Measurements from ENCODE around the gene TMEM240.
"Not testable (repeated sequence)": the region's sequence is repeated elsewhere in the genome, so short reads cannot be mapped to it uniquely, and the experiment has no call there.

Gene TMEM240

GRCh38 chr1:1540818-1541628 is 599 bp upstream of the TMEM240 start:
- no peak for DNase-seq (ENCODE audit: low read depth in 2 of 2)

- DNase-seq (ENCODE audit: low read depth in 2 of 2): no peak
These were observed 924 bp downstream of the TMEM240 start for GRCh38 chr1:1539310-1540089.

GRCh38 chr1:1538989-1539309 is 1.5 kb downstream of the TMEM240 start:
- DNase-seq (ENCODE audit: low read depth in 2 of 2): no peak

GRCh38 chr1:1538334-1538733 is 2.1 kb downstream of the TMEM240 start:
- no peak for DNase-seq (ENCODE audit: low read depth in 2 of 2)

GRCh38 chr1:1537626-1538250 is 2.7 kb downstream of the TMEM240 start:
- DNase-seq (ENCODE audit: low read depth in 2 of 2): no peak

GRCh38 chr1:1536938-1537546 is 3.4 kb downstream of the TMEM240 start:
- DNase-seq (ENCODE audit: low read depth in 2 of 2): no peak

- no peak for DNase-seq (ENCODE audit: low read depth in 2 of 2)
These were observed 4.1 kb downstream of the TMEM240 start for GRCh38 chr1:1536019-1536937.

- DNase-seq (ENCODE audit: low read depth in 2 of 2): no peak
These were observed 5.0 kb downstream of the TMEM240 start for GRCh38 chr1:1535201-1536018.

GRCh38 chr1:1534401-1535154 is 5.8 kb downstream of the TMEM240 start:
- no peak for DNase-seq (ENCODE audit: low read depth in 2 of 2)

- DNase-seq (ENCODE audit: low read depth in 2 of 2): not testable (repeated sequence)
These were observed 6.5 kb downstream of the TMEM240 start for GRCh38 chr1:1533894-1534291.

- not testable (repeated sequence) for DNase-seq (ENCODE audit: low read depth in 2 of 2)
These were observed 7.1 kb downstream of the TMEM240 start for GRCh38 chr1:1533176-1533893.

GRCh38 chr1:1531947-1532346 is 8.5 kb downstream of the TMEM240 start:
- DNase-seq (ENCODE audit: low read depth in 2 of 2): no peak

- DNase-seq (ENCODE audit: low read depth in 2 of 2): no peak
These were observed 10.5 kb downstream of the TMEM240 start for GRCh38 chr1:1529936-1530335.

GRCh38 chr1:1529321-1529720 is 11.1 kb downstream of the TMEM240 start:
- no peak for DNase-seq (ENCODE audit: low read depth in 2 of 2)

GRCh38 chr1:1528301-1529267 is 11.8 kb downstream of the TMEM240 start:
- DNase-seq (ENCODE audit: low read depth in 2 of 2): no peak

- no peak for DNase-seq (ENCODE audit: low read depth in 2 of 2)
These were observed 13.2 kb downstream of the TMEM240 start for GRCh38 chr1:1527092-1527816.

- DNase-seq (ENCODE audit: low read depth in 2 of 2): not testable (repeated sequence)
These were observed 13.9 kb downstream of the TMEM240 start for GRCh38 chr1:1526476-1526875.

All from activated CD8-positive, alpha-beta memory T cell treated with anti-CD3 and anti-CD28 coated beads for 4 hours (primary cell).